CD1c-positive myeloid dendritic cell (primary cell): ENCODE results near the gene GJB1.

ENCODE experiments used
- DNase-seq: peaks from one replicate; pipeline ENCODE4 v3.0.0-alpha.2; 2016; ENCODE audit errors: extremely low spot score

GJB1 gene

DNA sequence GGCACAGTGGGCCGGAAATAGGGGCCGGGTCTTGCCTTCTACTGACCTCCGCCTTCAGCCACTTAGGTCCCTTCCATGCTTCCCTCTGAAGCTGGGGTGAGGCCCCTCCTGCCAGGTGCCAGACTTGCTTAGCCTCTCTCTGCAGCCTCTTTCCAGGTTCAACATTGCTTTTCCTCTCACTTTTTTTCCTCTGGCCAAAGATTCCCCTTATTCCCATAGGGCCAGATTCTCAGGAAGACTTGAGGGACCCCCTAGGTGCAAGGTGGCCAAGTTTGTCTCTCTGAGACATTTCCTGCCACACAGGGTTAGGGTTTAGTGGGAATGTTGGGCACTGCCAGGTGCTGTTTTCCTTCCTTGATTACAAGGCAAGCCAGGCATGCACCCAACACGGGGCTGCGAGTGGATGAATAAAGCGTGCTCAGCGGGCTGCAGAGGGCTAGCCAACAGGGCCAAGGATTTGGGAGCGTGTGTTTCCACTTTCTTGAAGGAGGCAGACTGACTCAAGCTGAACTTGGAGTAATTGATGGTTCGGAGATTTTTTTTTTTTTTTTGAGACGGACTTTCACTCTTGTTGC is 7.6 kb upstream of the GJB1 start:
- DNase-seq = no peak

DNA sequence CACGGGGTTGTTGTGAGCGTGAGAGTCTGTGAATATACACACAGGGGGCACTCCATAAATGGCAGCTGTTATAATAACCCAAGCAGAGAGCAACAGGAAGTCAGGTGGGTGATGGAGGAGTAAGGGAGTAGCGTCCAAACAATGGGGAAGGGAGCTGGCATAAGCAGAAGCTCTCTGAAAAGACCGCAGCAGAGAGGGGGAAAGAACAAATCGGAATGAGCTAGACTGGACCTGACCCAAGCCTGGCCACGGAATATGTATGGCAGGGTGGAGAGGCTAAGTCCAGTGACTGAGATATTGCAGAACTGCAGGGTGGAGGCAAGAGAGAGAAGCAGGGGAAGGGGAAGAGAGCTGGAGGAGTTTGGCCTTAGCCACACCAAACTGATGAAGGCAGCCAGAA is 6.5 kb upstream of the GJB1 start:
- DNase-seq = no peak

DNA sequence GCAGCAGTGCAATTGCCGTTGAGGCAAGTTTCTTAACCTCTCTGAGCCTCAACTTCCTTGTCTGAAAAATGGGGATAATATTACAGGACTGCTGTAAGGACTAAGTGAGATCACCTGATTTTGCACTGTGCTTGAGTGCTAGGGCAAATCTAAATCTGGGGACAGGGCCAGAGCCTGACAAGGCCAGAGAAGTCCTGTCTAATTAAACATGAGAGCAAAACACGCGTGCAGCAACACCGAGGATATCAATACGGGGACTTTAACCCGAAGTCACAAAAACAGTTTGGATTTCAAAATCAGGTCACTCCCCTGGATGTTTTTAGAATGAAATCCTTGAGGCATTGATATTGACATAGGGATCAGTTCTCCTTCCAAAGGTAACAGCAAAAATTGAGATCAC is 5.7 kb upstream of the GJB1 start:
- no peak for DNase-seq

DNA sequence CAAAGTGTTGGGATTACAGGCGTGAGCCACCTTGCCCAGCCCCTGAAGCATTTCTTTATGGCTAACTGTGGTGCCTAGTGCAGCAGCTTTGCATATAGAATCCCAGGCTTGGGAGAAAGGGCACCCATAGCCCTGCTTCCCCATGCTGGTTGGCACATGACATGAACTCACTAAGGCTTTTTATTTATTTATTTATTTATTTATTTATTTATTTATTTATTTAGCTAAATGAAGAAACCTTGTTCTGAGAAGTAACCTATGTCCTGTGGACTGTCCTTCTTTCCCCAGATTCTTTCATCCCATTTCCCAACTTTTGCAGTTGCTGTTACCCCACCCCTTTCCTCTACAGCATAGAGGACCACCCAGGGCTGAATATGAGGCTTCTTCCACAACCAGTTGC is 1.9 kb upstream of the GJB1 start:
- DNase-seq = no peak

DNA sequence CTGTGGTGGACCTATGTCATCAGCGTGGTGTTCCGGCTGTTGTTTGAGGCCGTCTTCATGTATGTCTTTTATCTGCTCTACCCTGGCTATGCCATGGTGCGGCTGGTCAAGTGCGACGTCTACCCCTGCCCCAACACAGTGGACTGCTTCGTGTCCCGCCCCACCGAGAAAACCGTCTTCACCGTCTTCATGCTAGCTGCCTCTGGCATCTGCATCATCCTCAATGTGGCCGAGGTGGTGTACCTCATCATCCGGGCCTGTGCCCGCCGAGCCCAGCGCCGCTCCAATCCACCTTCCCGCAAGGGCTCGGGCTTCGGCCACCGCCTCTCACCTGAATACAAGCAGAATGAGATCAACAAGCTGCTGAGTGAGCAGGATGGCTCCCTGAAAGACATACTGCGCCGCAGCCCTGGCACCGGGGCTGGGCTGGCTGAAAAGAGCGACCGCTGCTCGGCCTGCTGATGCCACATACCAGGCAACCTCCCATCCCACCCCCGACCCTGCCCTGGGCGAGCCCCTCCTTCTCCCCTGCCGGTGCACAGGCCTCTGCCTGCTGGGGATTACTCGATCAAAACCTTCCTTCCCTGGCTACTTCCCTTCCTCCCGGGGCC is 1.2 kb downstream of the GJB1 start:
- no peak for DNase-seq

DNA sequence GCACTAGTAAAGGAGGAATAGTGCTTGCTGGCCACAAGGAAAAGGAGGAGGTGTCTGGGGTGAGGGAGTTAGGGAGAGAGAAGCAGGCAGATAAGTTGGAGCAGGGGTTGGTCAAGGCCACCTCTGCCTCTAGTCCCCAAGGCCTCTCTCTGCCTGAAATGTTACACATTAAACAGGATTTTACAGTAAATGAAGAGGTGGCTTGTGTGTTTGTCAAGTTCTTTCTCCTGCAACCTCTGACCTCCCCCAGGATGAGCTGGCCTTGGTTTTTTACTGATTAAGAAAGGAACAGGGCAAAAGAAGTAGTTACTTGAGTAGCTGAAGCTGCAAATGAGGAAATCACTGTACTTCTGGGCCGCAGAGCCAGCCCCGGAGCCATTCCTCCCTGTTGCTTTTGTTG is 2.0 kb downstream of the GJB1 start:
- DNase-seq = peak; percentile 25

DNA sequence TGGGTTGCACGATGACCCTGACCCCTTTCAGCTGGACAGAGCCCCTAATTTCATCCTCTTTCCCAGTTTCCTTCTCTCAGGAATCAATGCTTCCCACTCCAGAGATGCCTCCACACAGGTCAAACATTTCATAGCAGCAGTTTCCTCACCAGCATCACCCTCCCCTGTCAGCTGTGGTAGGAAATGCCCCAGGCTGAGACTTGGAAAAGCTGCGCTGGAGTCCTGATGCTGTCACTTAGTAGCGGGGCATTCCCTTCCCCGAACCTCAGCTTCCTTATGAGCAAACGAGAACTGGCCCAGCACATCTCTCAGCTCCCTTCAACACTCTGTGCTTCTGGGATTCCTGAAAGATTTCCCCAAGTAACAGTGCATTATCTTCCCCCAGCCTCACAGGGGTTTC is 2.7 kb downstream of the GJB1 start:
- DNase-seq = peak; percentile 9

DNA sequence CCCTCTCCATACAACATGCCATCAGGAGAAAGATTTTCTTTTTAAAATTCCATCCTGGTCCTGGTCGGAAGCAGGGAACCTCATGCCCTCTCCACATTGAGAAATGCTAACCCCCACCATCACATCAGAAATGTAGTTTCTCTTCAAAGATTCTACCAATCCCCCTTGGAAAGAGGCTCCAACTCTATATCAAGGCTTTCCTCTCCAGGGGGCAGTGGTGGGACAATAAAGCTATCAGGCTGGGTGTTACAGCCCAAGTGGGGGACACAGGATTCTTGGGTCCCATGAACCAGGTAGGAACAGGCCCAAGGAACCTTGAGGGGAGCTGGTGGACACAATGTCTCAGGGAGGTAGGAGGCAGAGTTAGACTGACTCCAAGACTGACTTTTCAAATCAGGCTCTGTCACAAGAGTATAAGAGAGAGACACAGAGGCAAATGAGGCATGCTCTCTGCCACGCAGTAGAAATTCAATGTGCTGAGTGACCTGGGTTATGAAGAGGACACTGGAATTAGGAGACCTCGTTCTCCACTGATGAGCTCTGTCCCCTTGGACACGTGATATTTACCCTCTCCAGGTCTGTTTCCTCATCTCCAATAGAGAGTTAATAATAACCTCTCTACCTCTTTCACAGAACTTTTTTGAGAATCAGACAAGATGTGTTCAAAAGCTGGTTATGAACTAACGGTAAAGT is 4.5 kb downstream of the GJB1 start:
- DNase-seq = no peak

DNA sequence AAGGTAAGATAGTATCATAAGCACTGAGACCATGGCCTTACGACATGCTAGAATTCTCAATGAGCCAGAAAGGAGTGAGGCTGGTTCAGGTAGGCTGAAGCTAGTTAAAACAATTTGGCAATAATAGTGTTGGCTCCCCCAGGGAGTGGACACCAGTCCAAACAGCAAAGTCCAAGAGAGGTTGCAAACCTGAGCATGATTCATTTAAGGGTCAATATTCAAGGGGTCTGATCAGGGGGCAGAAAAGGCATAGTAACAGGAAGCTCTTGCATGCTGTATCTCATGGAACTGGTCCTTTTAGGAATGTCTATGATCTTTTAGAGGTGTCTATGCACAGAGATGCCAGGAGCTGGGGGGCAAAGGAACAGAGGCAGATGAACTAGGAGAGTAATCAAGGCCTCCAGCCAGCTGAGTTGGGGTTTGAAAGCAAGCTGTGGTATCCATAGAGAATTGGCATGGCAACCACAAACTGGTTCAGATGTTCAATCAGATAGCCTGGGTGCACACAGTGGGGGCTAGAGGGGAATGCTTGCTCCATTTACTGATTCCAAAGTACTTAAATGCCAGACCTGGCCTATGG is 5.1 kb downstream of the GJB1 start:
- no peak for DNase-seq

DNA sequence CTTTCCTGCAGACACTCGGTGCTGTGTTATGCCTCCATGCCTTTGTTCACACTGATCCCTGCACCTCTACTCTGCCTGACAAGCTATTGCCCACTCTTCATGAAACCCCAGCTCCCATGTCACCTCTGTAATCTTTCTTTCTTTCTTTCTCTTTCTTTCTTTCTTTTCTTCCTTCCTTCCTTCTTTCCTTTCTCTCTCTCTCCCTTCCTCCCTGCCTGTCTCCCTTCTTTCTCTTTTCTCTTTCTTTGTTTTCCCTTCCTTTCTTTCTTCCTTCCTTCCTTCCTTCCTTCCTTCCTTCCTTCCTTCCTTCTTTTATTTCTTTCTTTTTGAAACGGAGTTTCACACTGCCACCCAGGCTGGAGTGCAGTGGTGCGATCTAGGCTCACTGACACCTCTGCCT is 12.5 kb downstream of the GJB1 start:
- no peak for DNase-seq

DNA sequence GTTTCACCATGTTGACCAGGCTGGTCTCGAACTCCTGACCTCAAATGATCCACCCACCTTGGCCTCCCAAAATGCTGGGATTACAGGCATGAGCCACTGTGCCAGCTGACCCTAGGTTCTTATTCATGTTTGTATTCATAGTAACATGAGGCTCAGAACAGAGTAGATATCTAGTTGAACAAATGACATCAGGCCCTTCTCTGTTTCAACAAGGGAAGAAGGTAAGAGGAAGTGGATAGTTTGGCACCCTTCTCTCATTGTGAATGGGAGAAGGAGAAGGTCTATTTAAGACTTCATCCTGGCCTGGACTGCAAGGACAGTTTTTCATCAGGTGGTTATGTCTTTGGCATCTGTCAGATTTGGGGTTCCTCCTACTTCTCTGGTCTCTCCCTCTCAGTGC is 13.8 kb downstream of the GJB1 start:
- DNase-seq = peak; percentile 45

DNA sequence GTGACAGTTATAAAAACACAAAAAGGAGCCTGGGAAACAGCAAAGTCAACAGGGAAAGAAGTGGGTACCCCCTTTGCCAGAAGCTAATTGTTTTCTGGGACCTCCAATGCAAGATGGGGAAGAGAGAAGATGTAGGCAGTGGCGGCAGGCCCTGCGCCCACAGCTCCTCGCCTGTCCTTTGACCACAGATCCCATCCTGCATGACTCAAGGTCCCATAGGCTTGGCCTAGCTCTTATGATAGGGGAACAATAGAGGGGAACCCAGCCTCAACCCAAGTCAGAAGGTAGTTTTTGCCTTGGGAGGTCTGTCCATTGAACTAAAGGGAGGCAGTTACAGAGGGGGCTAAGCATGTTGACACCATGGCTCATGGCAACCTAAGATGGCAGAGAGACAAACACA is 16.8 kb downstream of the GJB1 start:
- DNase-seq = peak; percentile 45

DNA sequence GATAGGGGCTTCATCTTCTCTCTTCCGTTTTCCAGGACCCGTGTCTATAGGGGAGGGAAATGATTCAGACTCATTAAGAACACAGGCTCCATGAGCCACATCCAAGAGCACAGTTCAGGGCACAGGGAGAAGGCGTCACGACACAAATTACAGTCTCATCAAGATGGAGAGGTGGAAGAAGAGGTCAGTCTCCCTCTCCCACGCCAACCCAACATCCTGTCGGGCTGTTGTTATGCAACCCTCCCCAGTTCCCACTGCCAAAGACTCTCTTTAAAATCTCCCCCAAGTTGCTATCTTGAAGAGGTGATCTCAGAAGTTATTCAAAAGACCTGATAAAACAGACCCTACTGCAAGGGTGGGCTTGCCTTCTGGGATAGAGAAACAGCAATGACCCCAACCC is 18.3 kb downstream of the GJB1 start:
- peak; percentile 14 for DNase-seq

DNA sequence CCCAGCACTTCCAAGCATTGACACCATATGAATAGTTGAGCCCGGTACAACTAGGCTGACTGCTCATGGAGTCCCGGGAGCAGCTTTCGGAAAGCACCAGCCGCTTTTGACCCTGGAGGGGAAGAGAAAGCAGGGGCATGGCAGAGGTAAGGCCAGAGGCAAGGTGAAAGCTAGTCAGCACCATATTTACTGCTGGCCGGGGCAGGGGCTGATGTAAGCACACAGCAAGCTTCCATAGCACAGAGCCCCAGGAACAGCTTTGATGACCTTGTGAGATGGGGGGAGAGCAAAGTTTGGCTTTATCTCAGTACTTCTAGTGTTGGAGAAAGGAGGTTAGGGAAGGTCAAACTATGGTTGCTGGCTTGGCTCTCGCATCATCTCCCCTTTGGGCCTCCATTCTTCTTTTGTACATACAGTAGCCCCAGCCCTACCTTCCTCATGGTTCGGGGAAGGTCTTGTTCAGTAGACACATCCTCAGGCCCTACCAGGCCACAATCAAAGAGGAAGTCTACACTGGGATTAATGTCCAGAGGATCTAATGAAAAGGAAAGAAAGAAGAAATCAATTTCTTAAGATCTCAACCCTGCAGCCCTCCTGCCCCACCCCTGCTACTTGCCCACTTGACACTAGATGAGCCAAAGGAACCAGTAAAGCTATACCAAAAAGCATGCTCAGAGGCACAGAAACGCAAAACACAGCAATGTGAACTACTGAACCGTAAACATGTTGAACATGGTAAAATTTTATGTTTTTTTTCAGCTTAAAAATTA is 21.5 kb downstream of the GJB1 start:
- no peak for DNase-seq

DNA sequence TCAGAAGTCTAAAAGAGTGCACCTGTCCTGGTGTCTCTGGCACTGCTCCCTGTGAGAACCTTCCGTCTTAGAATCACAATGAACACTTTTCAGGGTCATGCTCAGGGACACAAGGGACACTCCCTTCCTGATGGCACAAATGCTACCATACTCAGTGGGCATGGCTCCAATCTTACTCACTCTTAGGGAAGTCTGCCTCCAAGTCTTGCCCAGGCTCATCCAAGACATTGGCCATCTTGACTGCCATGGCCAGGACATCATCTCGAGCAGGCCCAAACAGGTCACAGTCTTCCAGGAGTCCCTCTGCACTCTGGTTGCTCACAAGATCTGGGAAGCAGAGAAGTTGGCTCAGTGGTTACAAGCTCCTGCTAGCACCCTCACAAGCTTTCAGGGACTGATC is 22.1 kb downstream of the GJB1 start:
- DNase-seq = no peak

DNA sequence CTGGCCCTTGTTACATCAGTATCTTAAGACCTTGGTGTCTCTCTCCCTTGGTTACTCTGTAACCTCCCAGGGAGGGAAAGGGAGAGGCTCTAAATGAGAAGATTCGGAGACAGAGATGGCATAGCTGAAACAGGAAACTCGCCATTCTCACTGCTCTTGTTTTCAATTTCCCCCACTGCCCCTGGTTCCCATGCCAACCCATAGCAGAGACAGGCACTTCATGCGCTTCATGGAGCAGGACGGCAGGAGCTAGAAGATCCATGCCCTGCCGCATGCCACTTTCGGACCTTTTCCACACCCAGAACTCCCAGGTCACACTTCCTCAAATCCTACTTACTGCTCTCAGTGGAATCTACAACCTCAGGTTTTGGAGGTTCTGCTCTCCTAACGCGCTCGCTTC is 27.8 kb downstream of the GJB1 start:
- peak; percentile 20 for DNase-seq

DNA sequence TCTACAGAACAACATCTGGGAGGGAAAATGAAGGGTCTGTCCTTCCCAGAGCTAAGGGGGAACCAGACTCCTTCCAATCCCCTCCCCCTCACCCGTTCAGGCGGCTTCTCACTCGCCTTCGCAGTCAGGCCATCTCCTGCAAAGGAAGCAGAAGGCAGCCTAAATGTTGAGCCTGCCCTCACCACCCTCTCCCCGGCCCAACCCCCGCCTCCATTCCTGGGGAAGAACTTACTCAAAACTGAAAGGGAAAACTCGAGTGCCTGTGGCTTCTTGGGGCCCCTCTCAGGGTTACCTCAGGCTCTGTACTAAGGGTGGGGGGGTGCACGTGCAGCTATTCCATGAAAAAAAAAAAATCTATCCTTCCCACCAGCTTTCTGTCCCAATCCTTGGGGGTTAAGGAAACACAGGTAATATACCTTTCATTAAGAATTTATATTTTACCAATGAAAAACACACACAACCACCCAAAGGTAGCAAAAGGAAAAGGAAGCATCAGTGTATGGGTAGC is 28.5 kb downstream of the GJB1 start:
- DNase-seq = peak; percentile 30

DNA sequence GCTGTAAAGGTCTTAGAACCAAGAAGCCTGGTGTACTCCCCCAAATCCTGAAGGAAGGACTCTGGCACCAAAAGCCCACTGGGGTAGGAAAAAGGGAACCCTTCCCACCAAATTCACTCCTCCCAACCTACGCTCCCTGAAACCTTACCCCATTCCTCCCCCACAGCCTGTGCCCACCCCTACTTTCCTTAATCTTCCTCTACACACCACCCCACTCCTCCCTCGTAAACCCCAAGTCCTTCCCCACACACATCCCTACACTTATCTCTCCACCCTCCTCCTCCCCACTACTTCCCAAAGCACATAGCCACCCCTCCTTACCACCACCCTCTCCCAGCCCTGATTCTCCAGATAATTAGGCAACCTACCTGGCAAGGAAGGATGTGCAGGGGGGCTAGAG is 29.2 kb downstream of the GJB1 start:
- DNase-seq = no peak

DNA sequence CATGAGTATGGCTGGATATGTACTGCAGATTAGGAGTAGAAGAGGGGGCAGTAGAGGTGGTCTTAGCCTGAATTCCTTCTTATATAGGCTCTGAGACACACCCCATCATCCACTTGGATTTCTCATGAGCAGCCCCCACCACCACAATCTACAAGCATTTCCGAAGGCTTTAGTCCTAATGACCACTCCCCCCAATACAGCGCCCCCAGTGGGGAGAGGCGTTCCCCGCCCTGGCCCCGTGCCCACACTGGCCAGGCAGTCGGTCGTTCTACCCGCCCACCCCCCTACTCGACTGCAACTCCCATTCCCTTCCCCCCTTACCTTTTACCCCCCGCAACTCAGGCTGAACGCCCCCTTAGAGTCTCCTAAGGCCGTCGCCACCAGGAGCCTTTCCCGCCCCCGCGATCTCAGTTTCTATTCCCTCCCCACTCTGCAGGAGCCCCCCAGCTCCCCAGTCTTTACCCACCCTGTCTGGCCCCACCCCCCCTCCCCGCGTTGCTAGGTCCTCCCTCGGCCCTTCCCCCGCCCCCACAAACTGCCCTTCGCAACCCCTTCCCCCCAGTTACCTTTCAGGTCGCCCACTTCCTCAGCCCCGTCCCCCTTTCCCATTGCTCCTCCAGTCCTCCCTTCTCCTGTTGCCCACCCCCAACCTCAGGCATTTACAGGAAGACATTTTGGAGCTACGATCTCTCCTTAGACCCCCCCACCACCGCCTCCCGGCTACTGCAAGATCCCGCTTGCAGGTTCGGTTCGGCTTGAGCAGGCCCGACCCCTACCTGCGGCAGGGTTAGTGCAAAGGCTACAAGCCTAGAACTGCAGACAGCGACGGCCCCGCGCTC is 30.4 kb downstream of the GJB1 start:
- DNase-seq = peak; percentile 28

DNA sequence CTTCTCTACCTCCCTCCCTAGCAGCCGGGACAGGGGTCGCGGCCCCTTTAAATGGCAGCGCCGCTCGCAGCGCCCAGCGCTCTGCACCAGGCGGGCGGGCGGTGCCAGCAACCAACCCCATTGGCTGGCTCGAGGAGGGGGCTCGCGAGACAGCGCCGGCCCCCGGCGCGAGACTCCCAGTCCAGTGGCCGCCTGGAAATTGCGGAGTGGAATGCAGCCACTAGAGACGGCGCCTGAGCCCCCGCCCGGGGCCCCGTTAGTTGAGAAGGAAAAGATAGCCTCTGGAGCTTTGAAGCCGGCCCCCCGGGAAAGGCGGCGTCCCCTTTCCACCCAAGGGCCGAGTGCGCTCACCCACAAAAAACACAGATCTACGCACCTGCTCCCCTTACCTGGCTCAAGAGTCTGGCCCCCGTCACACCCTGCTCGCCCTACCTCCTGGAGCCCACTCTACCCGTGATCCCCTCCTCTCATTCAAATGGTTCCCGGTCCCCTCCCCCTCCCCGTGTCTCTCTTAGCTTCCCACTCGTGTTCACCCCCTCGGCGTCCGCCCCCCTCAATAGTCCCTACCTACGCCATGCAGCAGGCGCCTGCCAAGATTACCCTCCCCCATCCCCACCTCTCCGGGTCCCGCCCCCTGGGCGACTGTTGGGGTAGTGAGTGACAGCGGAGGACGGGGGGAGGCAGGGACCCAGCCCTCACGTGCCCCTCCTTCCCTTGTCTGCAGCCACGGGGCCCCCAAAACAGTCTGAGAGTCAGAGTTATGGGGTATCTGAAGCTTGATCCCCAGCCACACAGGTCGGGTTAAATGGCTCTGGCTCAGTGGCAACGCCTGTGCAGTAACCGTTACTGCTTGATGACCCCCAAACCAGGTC is 31.3 kb downstream of the GJB1 start, which contains the start of gene ZMYM3:
ZMYM3 (minus strand) TSS at position 49 of the 872 bp plus-strand sequence. CDS start 885 bp downstream, outside the sequence.
- DNase-seq = peak; percentile 82
